GM12864 (cell line): ENCODE measurements around the gene SHLD1.
"Not testable (repeated sequence)": the region's sequence is repeated elsewhere in the genome, so short reads cannot be mapped to it uniquely, and the experiment has no call there.

Source experiments
- DNase-seq: peaks from one replicate; pipeline ENCODE4 v3.0.0-alpha.2; 2011; ENCODE audit warnings: low read depth
- H3K4me3 ChIP-seq: 2 replicates; pipeline ENCODE4 v1.5.1; 2011; ENCODE audit warnings: mild to moderate bottlenecking, low read depth, low read length, control low read depth
- TF ChIP-seq, protein P1 (sequence below): IDR thresholded peaks from 2 replicates; pipeline ENCODE4 v1.5.1; 2011; ENCODE audit warnings: low read depth, mild to moderate bottlenecking, moderate library complexity, low read length, control low read depth, inconsistent platforms; ENCODE audit errors: missing control alignments

Gene SHLD1

GRCh38 chr20:5715071-5715841 lies 34.9 kb upstream of the SHLD1 start:
- DNase-seq = no peak

GRCh38 chr20:5716953-5717352 lies 33.2 kb upstream of the SHLD1 start:
- no peak for DNase-seq
- no peak overlapping the region for H3K4me3 ChIP-seq
- TF ChIP-seq, protein P1, sequence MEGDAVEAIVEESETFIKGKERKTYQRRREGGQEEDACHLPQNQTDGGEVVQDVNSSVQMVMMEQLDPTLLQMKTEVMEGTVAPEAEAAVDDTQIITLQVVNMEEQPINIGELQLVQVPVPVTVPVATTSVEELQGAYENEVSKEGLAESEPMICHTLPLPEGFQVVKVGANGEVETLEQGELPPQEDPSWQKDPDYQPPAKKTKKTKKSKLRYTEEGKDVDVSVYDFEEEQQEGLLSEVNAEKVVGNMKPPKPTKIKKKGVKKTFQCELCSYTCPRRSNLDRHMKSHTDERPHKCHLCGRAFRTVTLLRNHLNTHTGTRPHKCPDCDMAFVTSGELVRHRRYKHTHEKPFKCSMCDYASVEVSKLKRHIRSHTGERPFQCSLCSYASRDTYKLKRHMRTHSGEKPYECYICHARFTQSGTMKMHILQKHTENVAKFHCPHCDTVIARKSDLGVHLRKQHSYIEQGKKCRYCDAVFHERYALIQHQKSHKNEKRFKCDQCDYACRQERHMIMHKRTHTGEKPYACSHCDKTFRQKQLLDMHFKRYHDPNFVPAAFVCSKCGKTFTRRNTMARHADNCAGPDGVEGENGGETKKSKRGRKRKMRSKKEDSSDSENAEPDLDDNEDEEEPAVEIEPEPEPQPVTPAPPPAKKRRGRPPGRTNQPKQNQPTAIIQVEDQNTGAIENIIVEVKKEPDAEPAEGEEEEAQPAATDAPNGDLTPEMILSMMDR = no peak

More at GRCh38 chr20:5715071-5715841, 34.9 kb upstream of the SHLD1 start:
- TF ChIP-seq, protein P1 = no peak
- no peak overlapping the region for H3K4me3 ChIP-seq

GRCh38 chr20:5718896-5719595 lies 31.2 kb upstream of the SHLD1 start:
- TF ChIP-seq, protein P1 = no peak
- no peak overlapping the region for H3K4me3 ChIP-seq
- DNase-seq = no peak

GRCh38 chr20:5719861-5720403 lies 30.3 kb upstream of the SHLD1 start:
- no peak overlapping the region for H3K4me3 ChIP-seq
- TF ChIP-seq, protein P1 = no peak
- DNase-seq = no peak

DNA sequence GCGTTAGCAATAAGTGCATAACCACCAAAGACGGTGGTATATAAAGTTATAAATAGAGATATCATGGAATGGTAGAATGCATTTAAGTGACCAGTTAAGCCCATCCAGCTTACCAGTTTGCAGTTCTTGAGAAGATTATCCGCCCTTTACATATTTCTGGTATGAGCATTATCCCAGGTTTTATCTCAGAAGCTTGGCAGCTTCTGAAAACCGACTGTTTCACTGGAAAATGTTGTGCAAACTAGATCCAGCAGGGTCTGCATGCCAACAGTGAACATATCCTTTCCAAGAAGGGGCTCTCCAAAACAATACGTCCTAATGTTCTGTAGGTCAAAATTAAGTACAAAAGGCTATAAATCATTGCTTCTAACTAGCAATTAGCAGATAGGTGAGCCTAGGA lies 29.5 kb upstream of the SHLD1 start:
- DNase-seq = no peak
- TF ChIP-seq, protein P1 = no peak
- no peak overlapping the region for H3K4me3 ChIP-seq

GRCh38 chr20:5721356-5721755 lies 28.8 kb upstream of the SHLD1 start:
- DNase-seq, H3K4me3 ChIP-seq: not testable (repeated sequence)

- no peak for DNase-seq
- H3K4me3 ChIP-seq = no peak overlapping the region
- TF ChIP-seq, protein P1 = no peak
These were observed 27.3 kb upstream of the SHLD1 start for GRCh38 chr20:5722927-5723326.

- not testable (repeated sequence) for DNase-seq, H3K4me3 ChIP-seq
These were observed 25.1 kb upstream of the SHLD1 start for GRCh38 chr20:5725183-5725463.
